ENCODE measurements around the gene PRKCH. TPM values are rescaled to one million over a fixed set of nuclear protein-coding genes. Genes with fewer than 3 reads are reported as not detected.

PRKCH gene
- total RNA-seq, 2 donors from 2014 or later = 27.6 to 33.9 TPM

DNA sequence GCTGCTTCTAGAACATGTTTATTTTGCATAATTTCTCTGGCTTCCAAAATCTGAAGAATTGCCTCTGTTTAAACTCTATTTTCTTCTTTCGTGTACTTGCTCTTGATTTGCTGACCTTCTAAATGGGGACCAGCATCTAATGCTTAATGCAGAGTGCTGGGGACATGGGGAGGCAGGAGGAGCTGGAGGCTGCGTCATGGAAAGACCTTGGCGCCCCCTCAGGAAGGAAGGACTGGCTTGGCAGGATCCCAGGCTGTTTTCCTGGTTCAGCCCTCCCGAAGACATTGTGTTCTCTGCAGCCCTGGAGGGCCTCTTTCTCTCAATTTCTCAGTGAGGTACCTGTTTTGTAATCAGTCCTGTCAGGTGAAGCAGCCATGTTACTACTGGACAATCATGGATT is 5.5 kb downstream of the PRKCH start:
- Histone ChIP-seq H3K36me3 (no peaks in the 10 kb centered on the region), H3K9me3 (no peaks in the 10 kb centered on the region), H3K4me3 (no peak overlapping the region), H3K27ac (peak overlapping the region; percentile 36 to 49), H3K4me1 (replicated peaks) (no peaks in the 10 kb centered on the region), H3K27me3 (replicated peaks; ENCODE audit: insufficient read depth) (no peaks in the 10 kb centered on the region)
- TF ChIP-seq CTCF (IDR thresholded peaks at IDR 0.05) (no peak), POLR2A (IDR thresholded peaks at IDR 0.05) (no peak), POLR2AphosphoS5 (IDR thresholded peaks at IDR 0.05) (peak; percentile 55)
- intact Hi-C loops (cut with DNase I) = no loop called here
- 27% methylated on average over 4 of the region's 4 CpGs for WGBS
- peak; percentile 34 for DNase-seq (ENCODE audit: low spot score)

DNA sequence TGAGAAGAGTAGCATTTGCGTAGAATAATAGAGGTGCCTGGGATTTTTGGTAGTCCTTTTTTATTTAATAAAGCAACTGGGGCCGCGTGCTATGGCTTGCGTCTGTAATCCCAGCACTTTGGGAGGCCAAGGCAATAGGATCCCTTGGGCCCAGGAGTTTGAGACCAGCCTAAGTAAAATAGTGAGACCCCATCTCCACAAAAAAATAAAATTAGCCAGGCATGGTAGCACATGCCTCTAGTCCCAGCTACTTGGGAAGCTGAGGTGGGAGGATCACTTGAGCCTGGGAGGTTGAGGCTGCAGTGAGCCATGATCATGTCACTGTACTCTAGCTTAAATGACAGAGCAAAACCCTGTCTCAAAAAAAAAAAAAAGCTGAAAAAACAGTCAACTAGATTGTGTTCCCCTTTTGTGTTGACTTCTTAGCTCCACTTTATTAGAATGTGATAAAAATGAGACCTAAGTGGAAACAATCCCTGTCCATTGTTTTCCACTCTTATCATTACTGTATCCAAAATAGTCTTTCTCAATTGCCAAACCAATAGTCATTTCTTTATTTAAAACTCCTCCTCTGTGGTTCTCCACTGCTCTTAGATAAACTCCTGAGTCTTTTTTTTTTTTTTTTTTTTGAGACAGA is 7.4 kb downstream of the PRKCH start:
- H3K9me3 ChIP-seq = no peaks in the 10 kb centered on the region
- intact Hi-C loops (cut with DNase I) = no loop called here
- H3K27me3 ChIP-seq (replicated peaks; ENCODE audit: insufficient read depth) = no peaks in the 10 kb centered on the region
- H3K4me1 ChIP-seq (replicated peaks) = no peaks in the 10 kb centered on the region
- TF ChIP-seq CTCF (IDR thresholded peaks at IDR 0.05) (no peak), POLR2A (IDR thresholded peaks at IDR 0.05) (no peak), POLR2AphosphoS5 (IDR thresholded peaks at IDR 0.05) (no peak)
- H3K27ac ChIP-seq = no peak overlapping the region
- H3K36me3 ChIP-seq = no peaks in the 10 kb centered on the region
- WGBS = 91% methylated on average over 4 of the region's 4 CpGs
- no peak for DNase-seq (ENCODE audit: low spot score)
- H3K4me3 ChIP-seq = no peak overlapping the region

GRCh38 chr14:61329478-61330051 is 8.2 kb downstream of the PRKCH start:
- H3K27ac ChIP-seq = peak overlapping the region in 1 of 2 donors; percentile 8
- intact Hi-C loops (cut with DNase I) = no loop called here
- H3K4me3 ChIP-seq = no peak overlapping the region
- no peak for DNase-seq (ENCODE audit: low spot score)
- no peaks in the 10 kb centered on the region for H3K9me3 ChIP-seq
- no peak for TF ChIP-seq CTCF (IDR thresholded peaks at IDR 0.05)
- no peaks in the 10 kb centered on the region for H3K4me1 ChIP-seq (replicated peaks)
- H3K36me3 ChIP-seq = no peaks in the 10 kb centered on the region
- 93% methylated on average over 8 of the region's 8 CpGs for WGBS
- H3K27me3 ChIP-seq (replicated peaks; ENCODE audit: insufficient read depth) = no peaks in the 10 kb centered on the region

DNA sequence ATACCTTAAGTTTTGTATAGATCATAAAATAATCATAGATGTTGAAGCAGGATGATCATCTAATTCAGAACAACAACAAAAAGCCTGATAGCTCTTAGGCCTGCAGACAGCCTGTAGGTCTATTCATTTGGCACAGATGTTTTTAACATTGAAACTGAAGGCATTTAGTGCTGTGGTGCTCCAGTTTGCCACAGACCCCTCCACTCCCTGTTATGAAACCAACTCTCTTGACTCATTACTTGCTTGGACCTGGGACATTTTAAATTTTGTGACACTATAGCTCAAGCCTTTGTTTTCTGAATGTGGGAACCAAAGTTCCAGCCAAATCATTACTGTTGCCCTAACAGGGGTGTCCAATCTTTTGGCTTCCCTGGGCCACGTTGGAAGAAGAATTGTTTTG is 9.1 kb downstream of the PRKCH start:
- Histone ChIP-seq H3K27ac (no peak overlapping the region), H3K36me3 (no peaks in the 10 kb centered on the region), H3K27me3 (replicated peaks; ENCODE audit: insufficient read depth) (no peaks in the 10 kb centered on the region), H3K4me1 (replicated peaks) (no peaks in the 10 kb centered on the region), H3K4me3 (no peak overlapping the region), H3K9me3 (no peaks in the 10 kb centered on the region)
- 75% methylated on average over 1 of the region's 1 CpG for whole genome bisulfite sequencing
- intact Hi-C loops (cut with DNase I) = no loop called here
- no peak for DNase-seq (ENCODE audit: low spot score)
- TF ChIP-seq POLR2A (IDR thresholded peaks at IDR 0.05) (no peak), CTCF (IDR thresholded peaks at IDR 0.05) (no peak), POLR2AphosphoS5 (IDR thresholded peaks at IDR 0.05) (no peak)

DNA sequence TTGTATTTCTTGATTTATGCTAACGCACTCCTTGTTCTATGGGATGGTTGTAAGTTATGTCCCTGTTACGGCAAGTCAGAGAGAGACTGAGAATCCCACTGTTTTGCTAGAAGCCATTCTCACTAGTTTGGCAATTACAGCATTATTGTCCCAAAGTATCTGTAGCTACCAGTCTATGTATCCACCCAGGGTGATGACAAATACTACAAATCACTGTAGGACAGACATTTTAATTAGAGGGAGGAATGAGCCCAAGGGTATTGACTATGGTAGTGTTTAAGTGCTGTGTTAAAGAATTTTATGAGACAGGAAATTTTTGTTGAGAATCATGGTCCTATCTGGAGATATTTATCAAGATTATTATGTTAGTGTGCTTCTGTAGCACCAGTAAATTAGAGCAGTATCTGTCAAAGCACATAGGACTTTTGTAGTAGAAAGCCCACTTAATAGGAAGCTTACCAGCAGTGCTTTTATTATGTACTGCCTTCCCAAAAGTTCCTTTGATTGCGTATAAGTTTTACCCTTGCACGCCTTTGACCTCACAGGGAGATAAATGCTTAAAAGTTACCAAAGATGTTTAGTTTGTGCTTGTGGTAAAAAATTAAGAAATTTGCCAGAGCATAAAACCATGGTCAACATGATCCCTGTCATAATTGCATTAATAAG is 10.7 kb downstream of the PRKCH start:
- H3K4me1 ChIP-seq (replicated peaks) = no peaks in the 10 kb centered on the region
- DNase-seq (ENCODE audit: low spot score) = no peak
- intact Hi-C loops (cut with DNase I) = no loop called here
- TF ChIP-seq POLR2AphosphoS5 (IDR thresholded peaks at IDR 0.05) = no peak
- TF ChIP-seq CTCF (IDR thresholded peaks at IDR 0.05) = no peak
- no peak for TF ChIP-seq POLR2A (IDR thresholded peaks at IDR 0.05)
- H3K36me3 ChIP-seq = no peaks in the 10 kb centered on the region
- H3K27me3 ChIP-seq (replicated peaks; ENCODE audit: insufficient read depth) = no peaks in the 10 kb centered on the region
- H3K4me3 ChIP-seq = no peak overlapping the region
- WGBS = 51% methylated on average over 4 of the region's 4 CpGs
- H3K27ac ChIP-seq = no peak overlapping the region
- H3K9me3 ChIP-seq = no peaks in the 10 kb centered on the region
